B cell (primary cell): Measurements from ENCODE around the gene SSBP1. TPM values are rescaled to one million over a fixed set of nuclear protein-coding genes. Genes with fewer than 3 reads are reported as not detected.

ENCODE experiments used
- ATAC-seq: fragments of 200-7000 bp; cut with Tn5 transposase; one replicate; pipeline ENCODE4 v1.10.0; 2021; ENCODE audit warnings: low read depth, mild to moderate bottlenecking, moderate number of reproducible peaks, moderate library complexity
- CTCF ChIA-PET: fragments of 350-600 bp; sonication (Branson Sonifier 250); formaldehyde crosslinking; loops from one replicate; lab custom pipeline; 2021; ENCODE audit warnings: antibody characterized with exemption, inconsistent platforms; lab: Charles Lee
- POLR2A ChIA-PET: fragments of 350-600 bp; sonication (Branson Sonifier 250); formaldehyde crosslinking; loops from one replicate; lab custom pipeline; 2021; ENCODE audit warnings: antibody characterized with exemption; lab: Charles Lee
- DNase-seq: peaks from one replicate; pipeline ENCODE4 v3.0.0; 2013
- H2AFZ ChIP-seq: 2 replicates; pipeline ENCODE4 v1.6.1; 2012; ENCODE audit warnings: mild to moderate bottlenecking, low read depth, low read length; ENCODE audit not compliant: insufficient read depth, poor library complexity, severe bottlenecking
- H3K27ac ChIP-seq, 2 donors: 1 replicate in 1 of 2; 2 replicates in 1 of 2; pipeline ENCODE4 v1.5.1; 2012 to 2013; ENCODE audit warnings: low read length in 2 of 2, mild to moderate bottlenecking in 2 of 2, moderate library complexity in 1 of 2
- H3K27me3 ChIP-seq, 4 experiments: fragments of 200-600 bp in 1 of 4; sonication (generic) in 1 of 4; replicated peaks in 1 of 4; 1 replicate in 2 of 4; 2 replicates in 2 of 4; pipeline versions ENCODE4 v1.6.1 to v1.7.0; 2013 to 2016; ENCODE audit warnings: low read length in 3 of 4, mild to moderate bottlenecking in 2 of 4, mixed read lengths in 1 of 4, moderate library complexity in 1 of 4; ENCODE audit not compliant: insufficient read depth in 4 of 4, control insufficient read depth in 3 of 4; ENCODE audit errors: control extremely low read depth in 1 of 4
- H3K36me3 ChIP-seq, 2 experiments: replicated peaks in 1 of 2; 1 replicate in 1 of 2; 2 replicates in 1 of 2; pipeline versions ENCODE4 v1.6.1 to v1.7.1; 2013; ENCODE audit warnings: low read length in 1 of 2; ENCODE audit not compliant: insufficient read depth in 2 of 2, control insufficient read depth in 1 of 2; ENCODE audit errors: control extremely low read depth in 1 of 2, extremely low read depth in 1 of 2
- H3K4me1 ChIP-seq, 2 donors: fragments of 200-600 bp in 1 of 2; sonication (generic) in 1 of 2; 1 replicate in 1 of 2; 2 replicates in 1 of 2; pipeline versions ENCODE4 v1.5.1 to v1.6.1; 2013 to 2017; ENCODE audit warnings: low read length in 2 of 2; ENCODE audit not compliant: control insufficient read depth in 2 of 2, insufficient read depth in 2 of 2
- H3K4me2 ChIP-seq: replicated peaks from 2 replicates; pipeline ENCODE3; 2012; ENCODE audit warnings: mild to moderate bottlenecking, low read depth, low read length; ENCODE audit not compliant: poor library complexity, severe bottlenecking
- H3K4me3 ChIP-seq, 5 experiments: fragments of 200-600 bp in 1 of 5; sonication (generic) in 1 of 5; 1 replicate in 3 of 5; 2 replicates in 2 of 5; pipeline versions ENCODE4 v1.5.1 to v1.7.0; 2011 to 2016; ENCODE audit warnings: low read length in 4 of 5, mild to moderate bottlenecking in 4 of 5, low read depth in 2 of 5, control low read depth in 1 of 5, moderate library complexity in 1 of 5; ENCODE audit not compliant: insufficient read depth in 1 of 5; ENCODE audit errors: control extremely low read depth in 1 of 5, extremely low read depth in 1 of 5
- H3K79me2 ChIP-seq: fragments of 200-600 bp; sonication (generic); one replicate; pipeline ENCODE4 v1.6.0; 2016; ENCODE audit warnings: low read length; ENCODE audit not compliant: control insufficient read depth, insufficient read depth
- H3K9ac ChIP-seq: fragments of 200-600 bp; sonication (generic); 2 replicates; pipeline ENCODE4 v1.6.1; 2017; ENCODE audit warnings: mild to moderate bottlenecking, low read length, moderate library complexity
- H3K9me3 ChIP-seq, 3 donors: one replicate each; pipeline versions ENCODE4 v1.6.1 to v1.7.1; 2013; ENCODE audit warnings: low read length in 2 of 3; ENCODE audit not compliant: control insufficient read depth in 2 of 3, insufficient read depth in 1 of 3; ENCODE audit errors: control extremely low read depth in 1 of 3
- H4K20me1 ChIP-seq: 2 replicates; pipeline ENCODE4 v1.6.0; 2012; ENCODE audit warnings: mild to moderate bottlenecking, low read length; ENCODE audit not compliant: insufficient read depth, control insufficient read depth, poor library complexity, severe bottlenecking
- H3K27ac Mint-ChIP-seq: one replicate; pipeline ENCODE4 v1.8.0; 2021; ENCODE audit warnings: mixed read lengths
- H3K27me3 Mint-ChIP-seq: one replicate; pipeline ENCODE4 v1.8.0; 2021; ENCODE audit warnings: mixed read lengths
- H3K4me1 Mint-ChIP-seq: one replicate; pipeline ENCODE4 v1.8.0; 2021; ENCODE audit warnings: mixed read lengths
- H3K4me3 Mint-ChIP-seq: one replicate; pipeline ENCODE4 v1.8.0; 2021; ENCODE audit warnings: mixed read lengths
- H3K9me3 Mint-ChIP-seq: one replicate; pipeline ENCODE4 v1.8.0; 2022; ENCODE audit warnings: mixed read lengths; ENCODE audit not compliant: insufficient read depth
- CTCF ChIP-seq: fragments of 200-600 bp; IDR thresholded peaks from one replicate; pipeline ENCODE4 v1.8.0; 2022; ENCODE audit warnings: antibody characterized with exemption, mild to moderate bottlenecking
- EZH2 ChIP-seq: IDR thresholded peaks from 2 replicates; pipeline ENCODE4 v1.6.1; 2012; ENCODE audit warnings: borderline replicate concordance, low read depth, mild to moderate bottlenecking, moderate library complexity, low read length; ENCODE audit not compliant: insufficient read depth, poor library complexity, severe bottlenecking
- WGBS: methylation state at CpG from one replicate; pipeline ENCODE4 v1.1.5; 2013; ENCODE audit warnings: missing lambda C conversion rate; ENCODE audit not compliant: insufficient coverage; 5-methylcytosine and 5-hydroxymethylcytosine counted together
- intact Hi-C: fragments of 100-400 bp; cut with micrococcal nuclease; formaldehyde crosslinking; loops from one replicate; pipeline ENCODE4 v1.10.0; 2022
- polyA plus RNA-seq: library from polyadenylated mRNA; depleted of rRNA; stranded (reverse); fragments of >200 nt; gene quantifications from 2 replicates; pipeline ENCODE4 v1.2.3, GENCODE V29; 2012
- total RNA-seq, 2 donors: library from RNA; stranded (reverse); fragments of 120-200 nt in 1 of 2; gene quantifications; 1 replicate in 1 of 2; 2 replicates in 1 of 2; pipeline versions ENCODE4 v1.2.3 to v1.2.4, GENCODE V29; 2013 to 2022

Gene SSBP1
- total and polyA plus RNA-seq, 2 donors (not counting 1 experiment from before 2014, with no cell fraction given): 37.2 to 93.6 TPM

GRCh38 chr7:141698247-141699015 is 39.7 kb upstream of the SSBP1 start:
- H3K79me2 ChIP-seq: peaks cover 88% of the 10 kb centered on the region
- H3K4me1 ChIP-seq: peaks cover 45 to 47% of the 10 kb centered on the region in 2 donors
- TF ChIP-seq CTCF (no peak), EZH2 (no peak)
- no peak overlapping the region for H3K9ac ChIP-seq
- peak overlapping the region; percentile 62 for H3K27ac Mint-ChIP-seq
- peaks cover 0 to 5% of the 10 kb centered on the region in 2 experiments for H3K36me3 ChIP-seq
- peaks cover 34% of the 10 kb centered on the region for H4K20me1 ChIP-seq
- no peak overlapping the region for H2AFZ ChIP-seq
- ChIA-PET POLR2A (interaction anchor here (0.5 to 0.7 kb wide), 2 partner anchors 437 to 1463 kb away, joined by 3 to 6 read pairs; no protein-coding TSS in a partner anchor), CTCF (interaction anchor here (1.7 to 5.4 kb wide), 2 partner anchors 43 to 683 kb away, joined by 3 to 32 read pairs; partner anchors contain the start of gene MRPS33)
- H3K27ac ChIP-seq: peak overlapping the region in 1 of 2 donors; percentile 37
- intact Hi-C loops: no loop called here
- peaks cover 79% of the 10 kb centered on the region for H3K4me1 Mint-ChIP-seq
- peak overlapping the region; percentile 18 for H3K4me3 Mint-ChIP-seq
- H3K4me3 ChIP-seq: no peak overlapping the region
- no peaks in the 10 kb centered on the region for H3K9me3 Mint-ChIP-seq
- DNase-seq: peak; percentile 60
- no peaks in the 10 kb centered on the region for H3K27me3 ChIP-seq
- WGBS: no CpG with 5 or more reads among the region's 1 CpG
- peak overlapping the region; percentile 42 for H3K4me2 ChIP-seq
- H3K9me3 ChIP-seq: no peaks in the 10 kb centered on the region
- no peaks in the 10 kb centered on the region for H3K27me3 Mint-ChIP-seq
- ATAC-seq: no peak

GRCh38 chr7:141699860-141700259 is 38.3 kb upstream of the SSBP1 start:
- intact Hi-C loops: loop anchor here (2.0 to 5.0 kb wide), 3 partner anchors 51 to 778 kb away; partner anchors contain the start of genes AGK and BRAF
- peak overlapping the region; percentile 84 for H3K4me3 Mint-ChIP-seq
- no peaks in the 10 kb centered on the region for H3K27me3 ChIP-seq
- no peaks in the 10 kb centered on the region for H3K9me3 Mint-ChIP-seq
- no peaks in the 10 kb centered on the region for H3K27me3 Mint-ChIP-seq
- TF ChIP-seq CTCF (no peak), EZH2 (no peak)
- peaks cover 0 to 5% of the 10 kb centered on the region in 2 experiments for H3K36me3 ChIP-seq
- H3K79me2 ChIP-seq: peaks cover 75% of the 10 kb centered on the region
- H3K4me3 ChIP-seq: no peak overlapping the region
- no peak overlapping the region for H2AFZ ChIP-seq
- no peak for DNase-seq
- peak overlapping the region in 1 of 2 donors; percentile 87 for H3K27ac ChIP-seq
- CTCF ChIA-PET: interaction anchor here (1.7 to 6.4 kb wide), 4 partner anchors 37 to 685 kb away, joined by 3 to 43 read pairs (median 18); partner anchors contain the start of genes MRPS33 and SSBP1
- peak overlapping the region; percentile 82 for H3K4me2 ChIP-seq
- H3K4me1 Mint-ChIP-seq: peaks cover 72% of the 10 kb centered on the region
- POLR2A ChIA-PET: interaction anchor here (4.7 kb wide), 1 partner anchor 39 kb away, joined by 21 read pairs; the partner anchor contains the start of gene SSBP1
- no CpG with 5 or more reads among the region's 3 CpGs for WGBS
- H3K9me3 ChIP-seq: no peaks in the 10 kb centered on the region
- H4K20me1 ChIP-seq: peaks cover 26% of the 10 kb centered on the region
- H3K9ac ChIP-seq: no peak overlapping the region
- H3K27ac Mint-ChIP-seq: peak overlapping the region; percentile 92
- no peak for ATAC-seq
- peaks cover 45 to 47% of the 10 kb centered on the region in 2 donors for H3K4me1 ChIP-seq
